ENCODE results near the gene DPM2.

DPM2 gene, protein sequence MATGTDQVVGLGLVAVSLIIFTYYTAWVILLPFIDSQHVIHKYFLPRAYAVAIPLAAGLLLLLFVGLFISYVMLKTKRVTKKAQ

DNA sequence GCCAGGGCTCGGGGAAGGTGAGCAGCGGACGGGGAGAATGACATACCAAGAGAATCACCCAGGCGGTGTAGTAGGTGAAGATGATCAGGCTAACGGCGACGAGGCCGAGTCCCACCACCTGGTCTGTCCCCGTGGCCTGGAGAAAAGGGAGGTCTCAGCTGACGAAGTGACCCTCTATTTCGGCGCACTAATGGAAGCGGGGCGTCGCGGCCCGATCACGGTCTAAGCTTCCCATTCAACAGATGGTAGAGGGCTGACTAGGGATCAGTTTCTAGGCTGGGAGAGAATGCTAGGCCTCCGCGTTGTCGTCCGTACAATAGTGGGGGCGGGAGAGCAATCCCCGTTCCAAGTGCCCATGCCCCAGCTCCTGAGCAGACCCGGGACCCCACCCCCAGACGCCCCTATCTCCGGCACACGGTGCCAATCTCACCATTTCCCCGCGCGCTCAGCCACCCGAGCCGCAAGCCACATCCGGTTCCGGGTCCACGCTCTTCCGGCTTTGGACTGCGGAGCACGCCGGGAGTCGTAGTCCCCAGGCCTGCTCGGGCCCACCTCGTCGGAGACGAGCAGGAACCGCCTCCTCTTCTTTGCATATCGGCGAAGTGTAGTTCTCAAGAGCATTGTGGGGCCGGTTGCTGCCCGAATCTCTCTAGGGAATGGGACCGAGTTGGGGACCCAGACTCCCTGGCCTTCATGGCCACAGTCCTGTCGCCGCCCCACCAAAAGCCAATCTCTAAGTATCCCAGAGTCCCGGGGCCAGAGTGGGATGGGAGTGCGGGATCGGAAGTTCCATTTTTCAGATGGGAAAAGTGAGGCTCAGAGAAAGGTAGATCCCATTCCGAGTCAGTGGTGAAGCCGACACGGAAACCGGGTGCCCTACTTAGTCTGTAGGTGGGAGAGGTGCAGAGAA lies at the start of gene DPM2:
DPM2 (minus strand) TSS at position 467 of the 910 bp plus-strand sequence; CDS start at position 433, 34 bp downstream.
- peak; percentile 91 for DNase-seq

DNA sequence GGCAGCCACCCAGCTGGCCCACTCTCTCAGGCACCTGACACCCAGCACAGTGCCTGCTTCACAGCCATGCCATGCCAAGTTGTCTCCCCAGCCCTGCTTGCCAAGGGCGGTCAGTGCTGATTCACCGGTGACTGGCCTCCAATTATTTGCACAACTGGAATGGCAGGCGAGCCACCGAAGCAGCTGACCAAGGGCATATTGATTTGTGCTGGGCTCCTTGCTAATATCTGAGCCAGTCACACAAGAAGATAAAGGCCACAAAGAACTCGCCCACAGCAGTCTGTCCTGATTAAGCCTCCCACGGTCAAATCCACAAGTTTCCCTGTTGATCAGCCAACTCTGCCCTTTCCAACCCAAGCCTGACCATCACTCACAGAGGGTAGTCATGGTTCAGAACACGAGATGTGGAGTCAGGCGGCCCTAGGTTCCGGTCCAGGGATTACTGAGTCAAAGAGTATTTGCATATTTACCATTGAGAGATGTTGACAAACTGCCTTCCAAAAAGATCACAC lies 49.5 kb upstream of the DPM2 start:
- no peak for DNase-seq

DNA sequence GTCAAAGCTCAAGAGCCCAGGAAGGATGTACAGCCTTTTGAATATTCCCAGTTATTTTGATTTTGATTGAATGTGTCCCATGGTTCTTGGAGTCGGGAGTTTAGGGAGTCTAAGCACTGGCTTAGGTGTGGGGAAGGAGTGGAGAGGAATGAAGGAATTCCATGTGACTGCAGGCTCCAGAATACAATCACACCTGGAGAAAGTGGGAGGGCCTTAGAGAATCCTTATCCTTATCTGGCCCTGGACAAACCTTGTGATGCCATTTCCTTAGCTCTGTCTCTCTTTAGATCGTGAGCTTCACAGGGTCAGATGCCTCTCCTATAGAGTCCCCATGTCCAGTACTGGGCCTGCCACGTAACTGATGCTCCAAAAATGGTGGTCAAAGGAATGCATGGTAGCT lies 47.4 kb upstream of the DPM2 start:
- no peak for DNase-seq

DNA sequence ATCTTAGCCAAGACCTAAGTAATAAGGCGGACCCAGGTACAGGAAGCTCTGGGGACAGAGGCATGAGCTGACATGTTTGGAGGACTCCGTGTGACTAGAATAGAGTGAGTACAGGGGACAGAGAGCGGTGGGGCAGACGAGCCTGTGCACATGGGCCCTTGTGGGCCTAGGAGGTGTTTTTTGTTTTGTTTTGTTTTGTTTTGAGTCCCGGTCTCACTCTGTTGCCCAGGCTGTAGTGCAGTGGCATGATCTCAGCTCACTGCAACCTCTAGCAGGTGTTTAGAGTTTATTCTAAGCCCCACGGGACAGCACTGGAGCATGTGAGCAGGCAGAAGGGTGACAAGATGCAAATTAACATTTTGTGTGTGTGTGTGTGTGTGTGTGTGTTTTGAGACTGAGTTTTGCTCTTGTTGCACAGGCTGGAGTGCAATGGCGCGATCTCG lies 46.2 kb upstream of the DPM2 start:
- no peak for DNase-seq

DNA sequence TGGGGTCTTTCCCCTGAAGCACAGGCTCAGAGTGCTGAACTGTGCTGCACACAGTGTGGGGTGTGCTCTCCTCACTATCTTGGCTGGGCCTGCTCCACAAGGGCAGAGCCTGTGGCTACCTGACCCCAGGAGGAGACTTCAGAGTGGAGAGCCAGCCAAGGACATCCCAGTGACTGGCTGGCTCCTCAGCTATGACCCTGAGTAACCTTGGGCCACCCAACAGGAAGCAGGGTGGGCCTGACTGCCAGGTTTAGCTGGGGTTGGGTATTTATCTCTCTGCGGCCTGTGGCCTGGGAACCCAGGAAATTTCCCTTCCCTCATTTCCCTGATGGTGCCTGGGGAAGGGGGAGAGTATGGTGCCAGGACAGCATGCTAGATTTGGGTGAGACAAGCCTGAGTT lies 45.3 kb upstream of the DPM2 start:
- DNase-seq = no peak

DNA sequence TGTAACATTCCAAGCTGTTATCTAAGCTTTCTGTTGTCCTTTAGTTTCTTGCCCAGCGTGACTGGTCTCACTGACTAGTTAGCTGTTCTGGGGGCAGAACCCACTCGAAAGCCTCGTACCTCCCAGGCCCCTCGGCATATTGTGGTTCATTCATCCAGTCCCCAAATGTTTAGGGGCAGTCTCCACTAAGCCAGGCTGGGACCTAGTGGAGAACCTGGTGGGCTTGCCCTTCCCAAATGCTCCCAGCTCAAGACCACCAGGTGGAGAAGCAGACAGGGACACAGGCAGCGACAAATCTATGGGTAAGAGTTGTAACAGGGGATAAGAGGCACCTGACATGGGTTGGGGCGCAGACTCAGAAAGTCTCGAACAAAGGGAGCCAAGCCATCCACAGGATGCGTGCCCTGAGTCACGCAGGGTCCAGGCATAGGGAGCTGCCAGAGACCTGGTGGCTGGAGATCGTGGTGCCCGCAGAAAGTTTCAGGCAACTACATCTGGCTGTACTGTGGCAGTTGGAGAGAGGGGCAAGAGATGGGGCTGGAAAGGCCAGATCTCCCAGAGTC lies 44.0 kb upstream of the DPM2 start:
- DNase-seq = peak; percentile 70

DNA sequence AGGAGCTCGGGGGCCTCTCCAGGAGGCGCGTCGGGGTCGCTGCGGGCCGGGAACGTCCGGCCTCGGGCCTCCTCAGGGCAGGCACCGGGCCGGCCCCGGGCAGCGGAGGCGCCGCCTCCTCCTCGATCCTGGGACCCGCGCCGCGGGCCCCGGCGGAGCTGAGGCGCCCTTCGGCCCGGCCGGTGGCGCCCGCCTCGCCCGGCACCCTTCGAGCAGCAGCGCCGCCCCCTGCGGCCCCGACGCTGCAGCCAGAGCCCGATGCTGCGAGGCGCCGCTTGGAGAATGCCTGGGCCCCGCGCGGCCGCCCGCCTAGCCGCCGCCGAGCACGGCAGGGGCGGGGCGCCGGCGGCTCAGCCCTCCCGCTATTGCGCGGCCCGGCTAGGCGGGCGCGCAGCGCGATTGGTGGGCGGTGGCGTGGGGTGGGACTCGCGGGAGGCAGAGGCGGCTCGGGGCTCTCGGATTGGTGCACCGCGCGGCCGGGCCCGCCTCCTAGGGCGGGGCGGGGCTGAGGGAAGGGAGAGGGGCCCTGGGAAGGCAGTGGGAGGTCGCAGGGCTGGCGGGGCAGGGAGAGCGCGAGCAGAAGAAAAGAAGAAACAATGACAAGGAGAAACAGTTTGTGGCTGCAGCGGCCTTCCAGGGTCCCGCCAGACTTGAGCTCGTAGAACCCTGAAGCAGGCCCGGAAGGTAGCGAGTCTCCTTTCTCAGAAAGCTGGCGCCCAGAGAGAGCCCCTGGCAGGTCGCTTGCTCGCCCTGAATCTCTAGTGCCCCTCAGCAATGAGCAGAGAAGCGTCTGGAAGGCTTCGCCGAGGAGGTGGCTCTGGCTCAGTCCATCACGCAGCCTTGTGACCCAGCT lies 43.3 kb upstream of the DPM2 start, which contains the start of gene EEIG1:
EEIG1 (minus strand) TSS at position 284 of the 853 bp plus-strand sequence. CDS start 852 bp downstream, outside the sequence.
- peak; percentile 98 for DNase-seq

DNA sequence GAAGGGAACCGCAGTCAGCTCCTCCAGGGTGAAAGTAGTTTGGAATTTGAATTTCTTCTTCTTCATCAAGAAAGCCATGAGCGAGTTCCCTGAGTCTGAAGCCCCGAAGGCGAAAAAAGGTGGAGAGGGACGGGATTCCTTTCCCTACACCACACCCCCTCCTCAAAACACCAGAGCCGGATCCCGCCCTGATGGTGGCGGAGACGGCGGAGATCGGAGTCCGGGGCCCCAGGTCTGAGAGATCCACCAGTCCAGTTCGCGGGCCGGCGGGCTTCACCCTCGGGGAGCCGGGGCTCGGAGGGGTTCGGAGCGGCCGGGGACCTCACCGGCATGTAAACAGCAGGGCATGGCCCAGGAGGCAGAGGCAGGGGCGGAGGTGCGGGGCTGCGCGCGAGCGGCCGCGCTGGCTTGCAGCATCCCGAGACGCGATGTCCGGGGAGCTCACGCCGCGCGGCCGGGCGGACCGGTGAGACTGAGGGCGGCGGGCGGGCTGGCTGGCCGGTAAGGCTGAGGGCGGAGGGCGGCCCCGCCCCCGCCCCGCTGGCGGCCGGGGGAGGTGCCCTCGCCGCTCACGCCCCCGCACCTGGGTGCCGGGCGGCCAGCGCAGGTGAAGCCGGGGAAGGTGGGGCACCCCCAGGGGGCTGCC lies 42.5 kb upstream of the DPM2 start:
- DNase-seq = peak; percentile 53

DNA sequence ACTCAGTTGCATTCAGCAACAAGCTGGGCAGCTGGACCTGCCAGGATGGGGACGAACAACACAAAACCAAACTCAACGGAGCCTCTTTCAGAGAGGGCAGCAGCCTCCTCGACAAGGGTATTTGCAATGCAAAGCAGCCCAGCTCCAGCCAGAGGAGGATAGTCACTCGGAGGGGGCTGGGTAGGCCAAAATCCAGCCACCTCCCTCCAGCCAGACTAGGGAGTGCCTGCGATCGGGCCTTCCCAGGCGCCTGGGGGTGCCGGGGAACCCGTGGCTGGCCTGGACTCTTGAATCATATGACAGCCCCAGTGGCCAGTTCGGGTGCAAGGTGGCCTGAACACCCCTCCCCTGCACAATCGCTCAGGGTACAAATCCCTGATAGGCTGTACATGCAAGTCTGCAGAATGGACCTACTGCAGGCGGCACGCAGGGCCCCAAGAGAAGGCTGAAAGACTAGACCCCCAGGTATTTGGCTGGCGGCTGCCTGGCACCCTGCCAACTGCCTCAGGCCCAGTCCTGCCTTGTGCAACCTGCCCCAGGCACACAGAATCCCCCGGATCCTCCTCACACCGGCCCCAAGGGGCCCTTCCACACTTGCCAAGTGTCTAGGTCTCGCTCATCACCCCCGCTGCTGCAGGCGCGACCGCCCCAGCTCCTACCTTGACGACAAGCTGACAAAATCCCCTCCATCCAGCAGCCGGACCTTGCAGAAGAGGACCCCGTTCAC lies 41.8 kb upstream of the DPM2 start:
- DNase-seq = peak; percentile 56

DNA sequence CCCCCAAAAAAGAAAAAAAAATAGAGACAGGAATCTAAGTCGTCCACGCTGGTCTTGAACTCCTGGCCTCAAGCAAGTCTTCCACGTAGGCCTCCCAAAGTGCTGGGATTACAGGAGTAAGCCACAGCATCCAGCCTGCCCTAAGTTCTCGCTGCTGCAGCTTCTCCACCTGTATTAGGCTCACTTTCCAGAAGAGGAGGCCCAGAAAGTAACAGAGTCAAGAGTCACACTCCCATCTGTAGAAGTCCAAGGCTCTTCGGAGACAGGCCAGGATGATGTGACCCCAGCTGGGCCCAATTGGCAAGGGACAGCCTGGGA lies 41.3 kb upstream of the DPM2 start:
- no peak for DNase-seq

DNA sequence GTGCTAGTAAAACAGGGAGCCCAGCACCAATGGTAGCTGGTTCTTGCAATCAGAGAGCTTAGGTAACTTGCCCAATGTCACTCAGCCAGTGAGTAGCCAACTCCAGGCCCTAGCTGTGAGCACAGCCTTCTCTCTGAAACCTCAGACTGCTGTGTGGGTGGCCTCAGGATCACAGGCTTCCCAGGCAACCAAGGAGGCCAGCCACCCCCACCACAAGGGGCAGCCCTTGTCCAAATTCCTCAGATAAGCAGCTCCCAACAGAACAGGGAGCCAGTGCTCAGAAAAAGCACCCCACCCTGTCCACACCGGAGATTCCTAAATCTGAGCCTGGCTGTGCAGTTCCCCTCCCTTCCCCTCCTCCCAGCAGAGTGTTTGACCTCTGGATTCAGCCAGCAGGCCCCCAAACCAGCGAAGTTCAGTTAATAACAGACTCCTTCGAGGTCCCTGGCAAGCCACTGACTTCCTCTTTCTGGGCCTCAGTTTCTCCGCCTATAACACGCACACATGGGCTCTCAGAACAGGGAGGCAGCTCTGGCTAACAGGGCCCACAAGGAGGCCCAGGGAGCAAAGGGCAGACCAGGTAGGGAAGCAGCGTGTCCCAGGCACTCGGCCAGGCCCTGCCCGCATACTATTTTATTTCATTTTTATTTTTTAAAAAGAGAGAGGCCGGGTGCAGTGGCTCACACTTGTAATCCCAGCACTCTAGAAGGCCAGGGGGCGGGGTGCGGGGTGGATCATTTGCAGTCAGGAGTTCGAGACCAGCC lies 40.4 kb upstream of the DPM2 start:
- DNase-seq = peak; percentile 44

DNA sequence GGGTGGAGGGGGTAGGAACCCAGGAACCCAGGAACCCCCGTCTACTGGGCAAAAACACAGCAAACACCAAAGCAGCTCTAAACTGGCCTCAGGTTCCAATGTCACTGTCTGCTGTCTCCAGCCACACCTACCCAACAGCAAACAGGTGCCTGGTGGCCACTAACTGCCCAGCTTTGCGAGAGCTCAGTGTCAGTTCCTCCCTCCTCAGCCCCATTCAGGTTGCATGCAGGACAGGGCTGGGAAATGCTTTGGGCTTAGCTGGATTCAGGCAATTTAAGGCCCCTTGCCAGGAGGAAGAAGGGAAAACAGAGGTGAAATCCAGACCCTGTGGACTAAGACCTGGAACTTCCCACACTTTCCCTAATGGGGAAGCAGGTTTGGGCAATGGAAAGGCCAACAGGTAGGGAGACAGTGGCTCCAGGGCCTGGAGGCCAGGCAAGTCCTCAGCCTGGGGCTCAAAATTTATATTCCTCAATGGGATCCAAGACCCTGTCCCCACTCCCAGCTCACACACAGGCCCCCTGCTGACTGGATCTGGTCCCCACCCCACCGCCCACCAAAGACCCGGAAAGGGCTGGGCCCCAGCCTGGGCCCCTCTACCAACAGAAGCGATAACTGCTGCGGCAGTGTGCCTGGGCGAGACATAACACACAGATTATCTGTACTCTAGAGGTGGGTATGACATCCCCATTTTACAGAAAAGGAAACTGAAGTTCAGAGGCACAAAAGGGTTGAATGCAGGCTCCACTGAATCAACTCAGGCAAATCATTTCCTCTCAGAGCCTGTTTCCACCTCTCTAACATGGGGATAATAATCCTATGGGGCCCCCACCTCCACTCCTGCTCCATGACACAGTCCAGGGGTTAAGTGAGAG lies 39.6 kb upstream of the DPM2 start:
- peak; percentile 39 for DNase-seq

DNA sequence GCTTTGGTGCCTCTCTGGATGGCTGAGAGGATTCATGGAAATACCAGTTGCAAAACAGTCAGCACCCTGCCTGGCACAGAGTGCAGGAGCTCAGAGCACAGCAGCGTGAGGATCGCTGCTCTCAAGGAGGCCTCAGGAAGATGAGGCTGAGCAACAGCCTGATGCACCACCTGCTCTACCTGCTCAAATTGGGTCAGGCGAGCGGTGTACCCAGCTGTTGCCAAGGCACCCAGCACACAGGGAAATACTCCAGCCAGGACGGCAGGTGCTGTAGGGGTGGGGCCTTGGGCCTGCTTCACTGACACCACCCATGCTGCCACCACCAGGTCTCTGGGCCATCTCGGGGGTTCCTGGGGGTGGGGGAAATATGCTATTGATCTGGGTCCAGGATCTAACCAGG lies 38.8 kb upstream of the DPM2 start:
- DNase-seq = peak; percentile 32

DNA sequence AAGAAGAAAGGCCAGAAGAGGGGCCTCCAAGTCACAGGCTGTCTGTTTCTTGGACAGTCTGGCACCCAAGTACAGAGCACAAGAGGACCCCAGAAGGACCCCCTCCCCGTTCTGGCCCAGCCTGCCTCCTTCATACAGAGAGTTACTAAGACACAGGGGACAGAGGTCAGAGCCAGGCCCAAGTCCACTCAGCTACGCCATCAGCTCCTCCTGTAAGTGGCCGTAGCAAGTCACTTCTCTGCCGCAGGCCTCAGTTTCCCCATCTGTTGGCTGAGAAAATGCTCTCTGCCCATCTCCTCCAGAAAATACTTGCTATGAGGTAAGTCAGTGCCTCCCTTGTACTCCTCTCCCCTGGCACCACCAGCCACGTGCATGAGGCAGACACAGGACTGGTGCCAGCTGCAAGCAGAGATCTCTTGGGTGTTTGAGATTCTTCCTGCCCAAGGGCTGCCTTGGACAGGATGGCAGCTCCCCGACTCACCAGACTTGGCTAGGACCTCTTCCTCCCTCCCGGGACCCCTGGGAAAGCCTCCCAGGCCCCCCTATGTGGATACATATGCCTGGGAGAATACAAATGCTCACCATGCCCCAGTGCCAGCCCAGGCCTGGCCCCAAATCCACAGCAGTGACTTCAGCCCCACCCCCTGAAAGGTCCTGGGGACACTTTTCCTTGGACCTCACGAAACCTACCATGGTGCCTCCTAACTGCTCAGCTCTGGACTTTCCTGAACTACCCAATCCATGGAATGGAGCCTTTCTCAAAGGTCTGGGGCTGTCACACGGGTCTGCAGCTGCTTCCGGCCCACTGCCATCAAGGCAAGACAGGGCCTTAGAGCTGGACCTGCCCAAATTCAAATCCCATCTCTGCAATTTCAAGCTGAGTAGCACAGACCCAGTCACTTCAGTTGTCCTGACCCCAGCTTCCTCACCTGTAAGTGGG lies 38.0 kb upstream of the DPM2 start:
- DNase-seq = no peak

DNA sequence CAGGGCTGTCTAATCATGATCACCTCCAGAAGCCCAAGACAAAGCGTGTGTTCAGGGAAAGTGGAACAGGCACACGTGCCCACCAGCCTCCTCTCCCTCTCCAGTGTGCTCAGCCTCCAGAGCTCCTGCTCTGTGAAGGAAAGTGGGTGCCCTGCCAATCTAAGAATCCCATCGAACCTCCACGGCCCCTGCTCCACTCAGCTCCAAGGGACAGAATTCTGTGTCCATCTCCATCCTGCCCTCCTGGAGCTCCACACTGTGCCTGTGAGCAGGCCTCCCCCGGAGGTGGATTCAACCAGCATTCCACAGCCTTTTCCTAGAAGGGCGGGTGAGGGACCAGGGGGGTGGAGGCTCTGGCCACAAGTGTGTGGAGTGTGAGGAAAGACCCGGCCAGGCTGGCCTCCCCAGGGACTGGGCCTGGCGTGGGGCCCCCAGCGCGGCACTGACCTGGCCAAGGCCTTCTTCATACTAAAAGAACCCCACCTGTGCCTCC lies 37.2 kb upstream of the DPM2 start:
- DNase-seq = no peak

DNA sequence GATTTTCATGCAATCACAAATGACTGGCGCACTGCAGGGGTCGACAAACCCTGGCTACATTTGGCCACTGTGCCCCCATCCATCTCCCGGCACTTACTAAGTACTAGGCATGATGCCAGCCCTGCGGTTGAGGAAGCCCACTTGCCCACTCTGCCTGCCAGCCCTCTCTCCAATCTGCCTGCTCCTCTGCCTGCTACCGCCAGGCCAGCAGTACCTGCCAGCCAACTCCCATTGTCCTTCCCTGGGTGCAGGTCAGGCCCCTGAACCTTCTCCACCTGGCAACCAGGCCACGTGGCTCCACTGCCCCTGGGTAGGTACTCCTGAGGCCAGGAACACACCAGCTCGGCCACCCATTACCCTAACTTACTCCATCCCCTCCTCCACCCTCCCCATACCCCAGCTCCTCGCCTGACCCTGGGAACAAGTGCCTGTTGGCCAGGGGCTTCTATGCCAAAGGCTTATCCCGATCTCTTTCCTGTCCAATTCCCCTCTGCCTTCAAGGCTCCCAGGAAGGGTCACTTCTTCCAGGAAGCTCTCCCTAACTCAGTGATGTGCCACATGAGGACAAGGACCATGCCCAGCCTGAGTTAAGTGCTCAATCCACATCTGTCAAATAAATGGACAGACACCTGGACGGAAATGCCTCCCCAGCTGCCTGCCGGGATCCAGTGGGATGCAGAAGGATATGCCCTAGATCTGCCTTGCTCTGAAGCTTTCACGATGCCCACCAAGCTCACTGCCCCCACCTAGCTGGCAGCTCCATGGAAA lies 36.5 kb upstream of the DPM2 start:
- DNase-seq = no peak

DNA sequence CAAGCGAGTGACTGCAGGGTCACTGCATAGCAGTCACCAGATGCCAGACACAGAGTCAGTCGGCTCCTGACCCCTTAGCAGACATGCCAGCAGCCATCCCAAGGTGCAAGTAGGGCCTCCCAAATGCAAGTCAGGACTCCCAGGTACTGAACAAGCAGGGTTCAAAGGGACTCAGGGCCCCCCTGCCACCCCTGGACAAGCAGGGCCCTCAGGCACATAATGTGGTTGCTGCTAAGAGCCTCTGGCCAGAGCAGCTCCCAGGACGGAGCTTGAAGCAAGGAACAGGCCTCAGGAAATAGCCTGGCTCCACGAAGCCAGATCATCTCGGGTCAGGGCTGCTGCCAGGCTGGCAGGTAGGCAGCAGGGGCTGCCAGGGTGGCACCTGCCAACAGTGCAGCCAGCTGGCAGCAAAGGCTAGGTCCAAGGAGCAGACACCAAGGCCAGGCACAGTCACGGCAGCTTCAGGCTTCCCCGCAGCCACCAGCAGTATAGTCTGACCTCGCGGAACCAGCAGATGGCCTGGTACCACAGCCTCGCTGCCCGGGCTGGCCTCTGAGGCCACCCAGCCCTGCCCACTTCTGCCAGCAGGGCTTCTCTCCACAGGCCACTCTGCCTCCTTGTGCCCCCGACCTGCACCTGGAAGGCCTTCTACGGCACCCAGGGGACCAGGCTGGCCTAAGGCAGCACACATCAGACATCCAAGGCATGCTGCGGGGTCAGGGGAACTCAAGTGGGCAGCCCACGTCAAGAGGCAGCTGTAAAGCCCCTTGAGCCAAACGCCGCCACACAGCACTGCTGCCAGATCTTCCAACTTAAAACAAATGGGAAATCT lies 35.7 kb upstream of the DPM2 start:
- DNase-seq = no peak

Measured in activated CD4-positive, alpha-beta T cell treated with anti-CD3 and anti-CD28 coated beads for 48 hours (primary cell).